ENCODE results near the gene VAPB.

VAPB gene

DNA sequence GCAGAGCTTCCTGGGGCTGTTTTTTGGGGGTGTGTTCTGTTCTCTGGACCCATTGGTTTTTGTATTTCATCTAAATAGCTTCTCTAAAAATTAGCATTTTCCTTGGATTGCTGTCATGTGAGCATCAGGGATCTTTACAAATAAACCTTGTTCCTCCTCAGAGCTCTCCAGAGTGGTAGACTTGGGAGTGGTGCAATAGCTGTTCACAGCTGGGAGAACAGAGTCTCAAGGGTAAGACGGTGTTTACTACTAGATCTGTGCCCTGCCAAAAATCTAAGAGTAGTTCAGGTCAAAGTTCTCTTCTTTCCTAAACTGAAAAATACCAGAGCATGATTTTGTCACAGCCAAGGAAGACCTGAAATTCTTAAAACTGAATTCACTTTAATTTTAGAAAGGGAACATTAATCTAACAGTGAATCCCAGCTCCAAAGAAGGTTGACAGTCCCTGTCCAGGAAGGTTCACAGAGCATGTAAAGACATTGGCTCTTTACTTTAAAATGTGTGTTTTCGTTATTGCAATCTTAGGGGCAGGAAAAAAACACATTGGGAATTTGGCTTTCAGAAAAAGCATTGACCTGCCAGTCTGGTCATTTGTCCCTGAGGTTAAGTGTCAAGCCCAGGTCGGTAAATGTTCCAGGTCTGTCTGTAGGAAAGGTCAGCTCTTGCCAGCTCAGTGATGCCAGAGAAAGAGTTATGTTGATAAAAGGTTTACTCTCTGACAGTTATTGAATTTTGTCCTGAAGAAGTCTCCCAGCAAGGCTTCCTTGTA, 43.3 kb downstream of the VAPB start:
- DNase-seq (ENCODE audit: low read depth, low spot score) = no peak
- no peak overlapping the region for H3K27ac ChIP-seq

DNA sequence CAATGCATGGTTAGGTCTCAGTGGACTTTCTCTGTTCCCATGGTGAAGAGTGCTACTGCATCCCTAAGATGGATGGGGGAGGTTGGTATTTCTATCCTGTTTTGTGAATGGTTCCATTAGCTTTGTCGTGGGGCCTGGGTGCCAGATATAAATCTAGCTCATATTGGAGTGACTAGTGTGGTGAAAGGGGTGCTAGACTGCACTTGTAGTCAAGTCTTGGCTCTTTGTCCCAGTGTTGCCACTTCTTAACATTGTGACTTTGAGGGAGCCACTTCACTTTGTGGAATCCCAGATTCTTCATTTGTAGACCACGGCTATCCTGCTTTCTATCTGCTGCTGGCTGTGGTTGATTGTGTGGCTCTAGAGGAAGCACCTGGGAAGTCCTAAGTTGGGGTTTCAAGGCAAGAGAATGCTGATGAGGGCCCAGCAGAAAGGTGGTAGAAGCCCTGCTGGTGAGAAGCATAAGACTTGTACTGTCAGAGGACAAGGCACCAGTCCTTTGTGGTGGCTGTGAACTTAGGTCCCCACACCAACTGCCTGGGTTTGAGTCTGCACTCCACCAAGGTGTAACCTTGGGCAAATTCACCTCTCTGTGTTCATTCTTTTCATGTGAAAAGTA, 44.1 kb downstream of the VAPB start:
- no peak overlapping the region for H3K27ac ChIP-seq
- no peak for DNase-seq (ENCODE audit: low read depth, low spot score)

- H3K27ac ChIP-seq = no peak overlapping the region
- DNase-seq (ENCODE audit: low read depth, low spot score) = no peak
Measured at GRCh38 chr20:58433759-58434158, 44.7 kb downstream of the VAPB start.

- H3K27ac ChIP-seq = no peak overlapping the region
- no peak for DNase-seq (ENCODE audit: low read depth, low spot score)
Measured at GRCh38 chr20:58434326-58434725, 45.3 kb downstream of the VAPB start.

DNA sequence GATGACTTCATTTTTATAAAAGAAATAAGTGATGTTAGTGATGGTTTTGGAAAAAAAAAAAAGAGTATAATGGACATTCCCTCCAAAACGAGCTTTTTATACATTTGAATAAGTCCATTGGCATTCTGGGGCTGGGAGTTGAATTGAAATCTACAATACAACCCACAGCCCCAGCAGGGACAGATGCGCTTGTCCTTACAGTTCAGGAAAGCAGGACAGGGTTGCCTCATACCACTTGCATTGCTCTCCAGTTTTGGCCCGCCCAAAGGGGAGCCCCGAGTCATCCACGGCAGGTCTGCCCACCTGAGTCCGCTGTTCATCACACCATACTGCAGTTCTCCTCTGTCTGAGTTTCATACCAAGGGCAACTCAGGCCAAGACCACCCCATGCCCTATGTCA, 46.2 kb downstream of the VAPB start:
- no peak overlapping the region for H3K27ac ChIP-seq
- no peak for DNase-seq (ENCODE audit: low read depth, low spot score)

GRCh38 chr20:58436868-58437645, 48.0 kb downstream of the VAPB start:
- no peak for DNase-seq (ENCODE audit: low read depth, low spot score)
- H3K27ac ChIP-seq = no peak overlapping the region

DNA sequence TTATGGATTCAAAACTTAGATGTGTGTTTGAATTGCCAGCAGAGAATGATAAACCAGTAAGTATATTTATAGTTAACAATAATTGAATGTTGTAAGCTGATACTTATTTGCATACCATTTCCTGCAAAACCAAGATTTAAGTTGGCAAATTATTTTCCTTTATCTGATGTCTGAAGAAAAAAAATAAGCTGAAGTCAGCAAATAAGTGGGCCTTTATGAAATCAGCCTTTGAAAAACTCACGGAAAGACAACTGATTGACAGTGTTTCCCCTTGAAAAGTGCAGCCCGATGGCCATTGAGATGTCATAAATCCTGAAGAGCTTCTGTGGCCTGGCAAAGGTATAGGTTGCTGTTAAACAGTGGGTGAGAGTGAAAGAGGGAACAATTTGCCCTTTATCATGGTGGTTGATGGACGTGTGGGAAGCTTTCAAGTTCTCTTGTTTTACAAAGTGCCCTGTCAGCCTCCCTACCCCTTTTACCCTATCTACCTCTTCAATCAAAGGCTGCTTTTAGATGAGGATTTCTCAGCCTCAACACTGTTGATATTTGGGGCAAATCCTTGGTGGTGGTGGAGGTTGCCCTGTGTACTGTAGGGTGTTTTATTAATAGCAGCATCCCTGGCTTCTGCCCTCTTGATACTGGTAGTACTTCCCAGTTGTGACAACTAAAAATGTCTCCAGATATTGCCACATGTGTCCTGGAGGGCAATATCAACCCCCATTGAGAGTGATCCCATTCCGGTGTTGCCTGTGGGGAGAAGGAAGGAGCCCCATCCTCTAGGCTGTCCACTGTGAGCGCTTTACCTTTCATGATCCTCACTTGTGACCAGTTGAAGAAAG, 50.2 kb downstream of the VAPB start:
- no peak for DNase-seq (ENCODE audit: low read depth, low spot score)
- H3K27ac ChIP-seq = no peak overlapping the region

GRCh38 chr20:58440021-58440767, 51.2 kb downstream of the VAPB start:
- no peak for DNase-seq (ENCODE audit: low read depth, low spot score)
- no peak overlapping the region for H3K27ac ChIP-seq

GRCh38 chr20:58441723-58442122, 52.7 kb downstream of the VAPB start:
- no peak overlapping the region for H3K27ac ChIP-seq
- no peak for DNase-seq (ENCODE audit: low read depth, low spot score)

GRCh38 chr20:58444746-58445255, 55.8 kb downstream of the VAPB start:
- H3K27ac ChIP-seq = no peak overlapping the region
- no peak for DNase-seq (ENCODE audit: low read depth, low spot score)

- DNase-seq (ENCODE audit: low read depth, low spot score) = no peak
- H3K27ac ChIP-seq = no peak overlapping the region
Measured at GRCh38 chr20:58446264-58446959, 57.4 kb downstream of the VAPB start.

- H3K27ac ChIP-seq = no peak overlapping the region
- DNase-seq (ENCODE audit: low read depth, low spot score) = no peak
Measured at GRCh38 chr20:58446960-58447265, 57.9 kb downstream of the VAPB start.

- H3K27ac ChIP-seq = no peak overlapping the region
- no peak for DNase-seq (ENCODE audit: low read depth, low spot score)
Measured at GRCh38 chr20:58447511-58448391, 58.7 kb downstream of the VAPB start.

DNA sequence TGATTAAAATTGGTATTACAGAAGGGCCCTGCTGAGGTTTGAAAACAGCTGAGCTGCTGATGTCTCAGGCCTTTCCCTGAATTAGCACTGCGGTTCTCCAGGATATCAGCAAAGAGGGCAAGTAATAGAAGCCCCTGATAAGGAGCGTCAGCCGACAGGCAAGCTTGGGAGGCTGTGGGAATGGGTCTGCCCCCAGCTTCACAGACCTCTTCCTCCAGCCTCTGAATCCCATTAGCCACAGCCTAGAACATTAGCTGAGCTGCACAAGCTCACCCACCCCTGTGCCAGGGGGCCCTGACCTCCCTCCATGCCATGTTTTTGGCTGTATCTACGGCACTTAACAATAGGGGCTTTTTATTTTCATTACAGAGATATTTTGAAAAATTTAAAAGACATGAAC, 59.9 kb downstream of the VAPB start:
- H3K27ac ChIP-seq = no peak overlapping the region
- no peak for DNase-seq (ENCODE audit: low read depth, low spot score)

GRCh38 chr20:58449681-58450221, 60.7 kb downstream of the VAPB start:
- H3K27ac ChIP-seq = no peak overlapping the region
- DNase-seq (ENCODE audit: low read depth, low spot score) = no peak

- no peak for DNase-seq (ENCODE audit: low read depth, low spot score)
- no peak overlapping the region for H3K27ac ChIP-seq
Measured at GRCh38 chr20:58450254-58450653, 61.2 kb downstream of the VAPB start.

DNA sequence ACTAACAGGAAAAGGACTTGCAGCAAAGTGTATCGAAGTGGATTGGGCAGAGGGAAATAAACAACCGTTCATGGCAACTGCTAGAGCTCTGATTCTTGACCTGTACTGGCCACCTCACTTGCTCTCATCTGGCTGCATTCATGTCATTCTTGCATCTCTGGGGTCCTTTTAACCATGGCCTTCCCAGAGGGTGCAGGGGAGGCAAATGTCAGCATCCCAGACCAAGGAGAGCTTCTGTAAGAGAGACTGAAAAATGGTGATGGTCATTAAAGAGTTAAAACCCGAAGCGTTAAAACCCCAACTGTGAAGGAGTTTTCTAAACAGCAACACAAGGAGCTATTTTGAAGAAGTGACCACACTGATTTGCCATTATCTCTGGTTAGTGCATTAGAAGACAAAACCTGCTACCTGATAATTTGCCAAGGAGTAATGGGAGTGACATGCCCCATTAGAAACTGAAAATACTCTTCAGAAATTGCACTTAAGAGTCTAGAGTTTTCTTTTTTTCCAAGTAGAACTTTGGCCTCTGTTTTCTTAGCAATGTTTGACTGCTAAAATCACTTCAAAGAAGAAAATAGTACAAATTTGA, 63.7 kb downstream of the VAPB start:
- no peak overlapping the region for H3K27ac ChIP-seq
- DNase-seq (ENCODE audit: low read depth, low spot score) = no peak

GRCh38 chr20:58453391-58453790, 64.4 kb downstream of the VAPB start:
- no peak overlapping the region for H3K27ac ChIP-seq
- no peak for DNase-seq (ENCODE audit: low read depth, low spot score)
